ENCODE data around the gene NRTN. TPM values are rescaled to one million over a fixed set of nuclear protein-coding genes. Genes with fewer than 3 reads are reported as not detected.

The NRTN gene
- total and polyA plus RNA-seq, 2 donors (not counting 3 experiments of a cell fraction or from before 2014, with no cell fraction given) = 0.41 TPM; not detected in 1

GRCh38 chr19:5782945-5783919 is 21.6 kb upstream of the NRTN start:
- Histone ChIP-seq H3K4me3 (replicated peaks in 1 of 3; ENCODE audit: insufficient read depth in 1 of 3, low read depth in 1 of 3, low read length in 3 of 3) (no peak overlapping the region), H3K9me1 (replicated peaks; ENCODE audit: control insufficient read depth, extremely low read depth, insufficient read depth, low read length) (no peaks in the 10 kb centered on the region), H3K9me3 (replicated peaks; ENCODE audit: control insufficient read depth, insufficient read depth, low read length) (no peaks in the 10 kb centered on the region), H2AFZ (ENCODE audit: low read depth, low read length) (no peak overlapping the region), H3K27ac (ENCODE audit: insufficient read depth, low read depth, low read length) (no peak overlapping the region), H3K36me3 (ENCODE audit: control insufficient read depth in 2 of 2, extremely low read depth in 1 of 2, insufficient read depth in 2 of 2, low read length in 2 of 2) (peaks cover 4 to 26% of the 10 kb centered on the region in 2 experiments), H3K9ac (replicated peaks; ENCODE audit: extremely low read depth, insufficient read depth, low read length) (no peak overlapping the region), H3K4me1 (ENCODE audit: control insufficient read depth, extremely low read depth, insufficient read depth, low read length) (no peaks in the 10 kb centered on the region), H3K4me2 (ENCODE audit: insufficient read depth, low read length) (no peak overlapping the region), H3K27me3 (ENCODE audit: control insufficient read depth in 2 of 2, insufficient read depth in 2 of 2, low read length in 2 of 2) (no peaks in the 10 kb centered on the region), H3K79me2 (ENCODE audit: control insufficient read depth, insufficient read depth, low read length) (no peaks in the 10 kb centered on the region), H4K20me1 (replicated peaks; ENCODE audit: control insufficient read depth, extremely low read depth, insufficient read depth, low read length) (no peaks in the 10 kb centered on the region)
- CTCF ChIA-PET = interaction anchor here (1.6 kb wide), 1 partner anchor 21 kb away, joined by 7 read pairs; no protein-coding TSS in a partner anchor
- intact Hi-C loops (cut with micrococcal nuclease) (no loop called here), dilution Hi-C loops (cut with MboI; ENCODE audit: extremely low pct_ligation_motif_present, low sequenced_read_pairs) (no loop called here)
- TF ChIP-seq EZH2 (IDR thresholded peaks at IDR 0.05; ENCODE audit: borderline replicate concordance, low read depth, low read length, severe bottlenecking) = no peak
- TF ChIP-seq FOS (IDR thresholded peaks at IDR 0.05; ENCODE audit: borderline replicate concordance, insufficient read depth, low read length) = no peak
- TF ChIP-seq MYC (IDR thresholded peaks at IDR 0.05; ENCODE audit: low read depth, low read length) = no peak
- TF ChIP-seq JUN (IDR thresholded peaks at IDR 0.05; ENCODE audit: borderline replicate concordance, insufficient read depth, insufficient read length, low read depth) = no peak
- no peak for TF ChIP-seq GATA2 (IDR thresholded peaks at IDR 0.05; ENCODE audit: insufficient read depth, insufficient read length, low read depth, low read length)
- no peak for TF ChIP-seq MAX (IDR thresholded peaks at IDR 0.05; ENCODE audit: insufficient read depth, insufficient read length)
- TF ChIP-seq POLR2AphosphoS5 (IDR thresholded peaks at IDR 0.05; ENCODE audit: insufficient read depth, low read depth, low read length) = no peak
- TF ChIP-seq CTCF (IDR thresholded peaks at IDR 0.05; ENCODE audit: extremely low read depth in 1 of 2, insufficient read depth in 1 of 2, low read depth in 1 of 2, low read length in 2 of 2) = no peak
- TF ChIP-seq POLR2A (IDR thresholded peaks at IDR 0.05; ENCODE audit: low read depth, low read length) = no peak
- POLR2A ChIA-PET = interaction anchor here (0.6 kb wide), 1 partner anchor 62 kb away, joined by 5 read pairs; no protein-coding TSS in a partner anchor
- FAIRE-seq (no peak), DNase-seq (ENCODE audit: low read depth, low spot score) (no peak)
- BruUV-seq (replicated peaks) = no TSS peak

Data from endothelial cell of umbilical vein (primary cell).